ENCODE data around the gene NUDT17. TPM values are rescaled to one million over a fixed set of nuclear protein-coding genes. Genes with fewer than 3 reads are reported as not detected.

The NUDT17 gene
- total and polyA plus RNA-seq, 9 of the 15 experiments (the other 6 are each of a cell fraction or from before 2014, with no cell fraction given), result 2.1 to 10.0 (median 6.1) TPM

DNA sequence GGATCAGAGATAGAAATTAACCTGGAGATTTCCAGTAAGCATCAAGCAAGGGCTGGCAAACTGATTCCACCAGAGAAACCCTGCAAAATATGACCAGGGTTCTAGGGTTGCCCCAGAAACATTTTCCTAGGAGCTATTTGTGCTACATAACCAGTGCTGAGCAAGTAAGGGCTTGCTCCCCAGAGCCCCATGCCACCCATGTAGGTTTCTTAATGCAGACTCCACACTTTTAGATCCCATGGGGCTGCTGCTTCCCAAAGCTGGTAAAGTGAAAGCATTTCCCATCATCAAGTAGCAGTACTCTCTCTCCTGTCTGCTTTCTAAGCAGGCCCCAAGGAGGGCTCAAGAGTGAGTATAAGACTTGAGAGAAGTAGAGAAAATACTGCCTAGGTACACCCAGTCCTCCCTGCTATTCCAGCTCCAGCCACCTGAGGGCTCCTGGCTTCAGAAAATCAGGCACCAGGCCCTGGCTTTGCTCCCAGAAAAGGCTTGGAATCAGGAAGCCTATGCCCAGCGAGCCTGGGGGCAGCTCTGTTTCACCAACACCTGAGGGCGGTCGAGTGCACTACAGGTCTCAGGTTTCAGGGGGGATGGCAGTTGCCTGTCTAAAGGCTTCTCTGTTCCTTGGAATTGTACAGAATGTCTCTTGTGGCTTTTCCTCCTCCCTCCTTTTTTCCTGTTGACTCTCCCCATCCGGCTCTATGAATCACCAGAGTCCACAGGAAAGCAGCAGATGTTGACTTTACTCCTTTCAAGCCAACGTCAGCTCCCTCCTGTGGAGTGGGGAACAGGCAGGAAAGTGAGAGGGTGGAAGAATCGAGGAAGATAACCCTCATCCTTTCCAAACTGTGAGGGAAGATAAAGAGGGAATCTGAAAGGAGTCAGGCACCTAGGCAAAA is 46.4 kb downstream of the NUDT17 start (continued):
- TF ChIP-seq, protein P1, sequence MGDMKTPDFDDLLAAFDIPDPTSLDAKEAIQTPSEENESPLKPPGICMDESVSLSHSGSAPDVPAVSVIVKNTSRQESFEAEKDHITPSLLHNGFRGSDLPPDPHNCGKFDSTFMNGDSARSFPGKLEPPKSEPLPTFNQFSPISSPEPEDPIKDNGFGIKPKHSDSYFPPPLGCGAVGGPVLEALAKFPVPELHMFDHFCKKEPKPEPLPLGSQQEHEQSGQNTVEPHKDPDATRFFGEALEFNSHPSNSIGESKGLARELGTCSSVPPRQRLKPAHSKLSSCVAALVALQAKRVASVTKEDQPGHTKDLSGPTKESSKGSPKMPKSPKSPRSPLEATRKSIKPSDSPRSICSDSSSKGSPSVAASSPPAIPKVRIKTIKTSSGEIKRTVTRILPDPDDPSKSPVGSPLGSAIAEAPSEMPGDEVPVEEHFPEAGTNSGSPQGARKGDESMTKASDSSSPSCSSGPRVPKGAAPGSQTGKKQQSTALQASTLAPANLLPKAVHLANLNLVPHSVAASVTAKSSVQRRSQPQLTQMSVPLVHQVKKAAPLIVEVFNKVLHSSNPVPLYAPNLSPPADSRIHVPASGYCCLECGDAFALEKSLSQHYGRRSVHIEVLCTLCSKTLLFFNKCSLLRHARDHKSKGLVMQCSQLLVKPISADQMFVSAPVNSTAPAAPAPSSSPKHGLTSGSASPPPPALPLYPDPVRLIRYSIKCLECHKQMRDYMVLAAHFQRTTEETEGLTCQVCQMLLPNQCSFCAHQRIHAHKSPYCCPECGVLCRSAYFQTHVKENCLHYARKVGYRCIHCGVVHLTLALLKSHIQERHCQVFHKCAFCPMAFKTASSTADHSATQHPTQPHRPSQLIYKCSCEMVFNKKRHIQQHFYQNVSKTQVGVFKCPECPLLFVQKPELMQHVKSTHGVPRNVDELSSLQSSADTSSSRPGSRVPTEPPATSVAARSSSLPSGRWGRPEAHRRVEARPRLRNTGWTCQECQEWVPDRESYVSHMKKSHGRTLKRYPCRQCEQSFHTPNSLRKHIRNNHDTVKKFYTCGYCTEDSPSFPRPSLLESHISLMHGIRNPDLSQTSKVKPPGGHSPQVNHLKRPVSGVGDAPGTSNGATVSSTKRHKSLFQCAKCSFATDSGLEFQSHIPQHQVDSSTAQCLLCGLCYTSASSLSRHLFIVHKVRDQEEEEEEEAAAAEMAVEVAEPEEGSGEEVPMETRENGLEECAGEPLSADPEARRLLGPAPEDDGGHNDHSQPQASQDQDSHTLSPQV (IDR thresholded peaks at IDR 0.05), result peak; percentile 33; the same call in 1 of the 2 replicates
- TF ChIP-seq ATF1 (CRISPR knock-in tag; IDR thresholded peaks at IDR 0.05) (no peak), ATF1 (tag; IDR thresholded peaks at IDR 0.05) (no peak), NEUROD1 (IDR thresholded peaks at IDR 0.05; ENCODE audit: borderline replicate concordance, low read depth, low read length, partially characterized antibody) (peak; percentile 20), XRCC4 (IDR thresholded peaks at IDR 0.05; ENCODE audit: extremely low read depth, insufficient read depth, insufficient read length) (no peak), ZFPM2 (CRISPR knock-in tag; IDR thresholded peaks at IDR 0.05) (no peak), ZBED1 (IDR thresholded peaks at IDR 0.05) (no peak), TAF7 (tag; IDR thresholded peaks at IDR 0.05) (no peak), KLF1 (tag; IDR thresholded peaks at IDR 0.05) (no peak)
- TF ChIP-seq, protein P2, sequence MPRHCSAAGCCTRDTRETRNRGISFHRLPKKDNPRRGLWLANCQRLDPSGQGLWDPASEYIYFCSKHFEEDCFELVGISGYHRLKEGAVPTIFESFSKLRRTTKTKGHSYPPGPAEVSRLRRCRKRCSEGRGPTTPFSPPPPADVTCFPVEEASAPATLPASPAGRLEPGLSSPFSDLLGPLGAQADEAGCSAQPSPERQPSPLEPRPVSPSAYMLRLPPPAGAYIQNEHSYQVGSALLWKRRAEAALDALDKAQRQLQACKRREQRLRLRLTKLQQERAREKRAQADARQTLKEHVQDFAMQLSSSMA (CRISPR knock-in tag; IDR thresholded peaks at IDR 0.05), result no peak
- TF ChIP-seq, protein P3, sequence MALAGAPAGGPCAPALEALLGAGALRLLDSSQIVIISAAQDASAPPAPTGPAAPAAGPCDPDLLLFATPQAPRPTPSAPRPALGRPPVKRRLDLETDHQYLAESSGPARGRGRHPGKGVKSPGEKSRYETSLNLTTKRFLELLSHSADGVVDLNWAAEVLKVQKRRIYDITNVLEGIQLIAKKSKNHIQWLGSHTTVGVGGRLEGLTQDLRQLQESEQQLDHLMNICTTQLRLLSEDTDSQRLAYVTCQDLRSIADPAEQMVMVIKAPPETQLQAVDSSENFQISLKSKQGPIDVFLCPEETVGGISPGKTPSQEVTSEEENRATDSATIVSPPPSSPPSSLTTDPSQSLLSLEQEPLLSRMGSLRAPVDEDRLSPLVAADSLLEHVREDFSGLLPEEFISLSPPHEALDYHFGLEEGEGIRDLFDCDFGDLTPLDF (CRISPR knock-in tag; IDR thresholded peaks at IDR 0.05), result no peak
- TF ChIP-seq, protein P4, sequence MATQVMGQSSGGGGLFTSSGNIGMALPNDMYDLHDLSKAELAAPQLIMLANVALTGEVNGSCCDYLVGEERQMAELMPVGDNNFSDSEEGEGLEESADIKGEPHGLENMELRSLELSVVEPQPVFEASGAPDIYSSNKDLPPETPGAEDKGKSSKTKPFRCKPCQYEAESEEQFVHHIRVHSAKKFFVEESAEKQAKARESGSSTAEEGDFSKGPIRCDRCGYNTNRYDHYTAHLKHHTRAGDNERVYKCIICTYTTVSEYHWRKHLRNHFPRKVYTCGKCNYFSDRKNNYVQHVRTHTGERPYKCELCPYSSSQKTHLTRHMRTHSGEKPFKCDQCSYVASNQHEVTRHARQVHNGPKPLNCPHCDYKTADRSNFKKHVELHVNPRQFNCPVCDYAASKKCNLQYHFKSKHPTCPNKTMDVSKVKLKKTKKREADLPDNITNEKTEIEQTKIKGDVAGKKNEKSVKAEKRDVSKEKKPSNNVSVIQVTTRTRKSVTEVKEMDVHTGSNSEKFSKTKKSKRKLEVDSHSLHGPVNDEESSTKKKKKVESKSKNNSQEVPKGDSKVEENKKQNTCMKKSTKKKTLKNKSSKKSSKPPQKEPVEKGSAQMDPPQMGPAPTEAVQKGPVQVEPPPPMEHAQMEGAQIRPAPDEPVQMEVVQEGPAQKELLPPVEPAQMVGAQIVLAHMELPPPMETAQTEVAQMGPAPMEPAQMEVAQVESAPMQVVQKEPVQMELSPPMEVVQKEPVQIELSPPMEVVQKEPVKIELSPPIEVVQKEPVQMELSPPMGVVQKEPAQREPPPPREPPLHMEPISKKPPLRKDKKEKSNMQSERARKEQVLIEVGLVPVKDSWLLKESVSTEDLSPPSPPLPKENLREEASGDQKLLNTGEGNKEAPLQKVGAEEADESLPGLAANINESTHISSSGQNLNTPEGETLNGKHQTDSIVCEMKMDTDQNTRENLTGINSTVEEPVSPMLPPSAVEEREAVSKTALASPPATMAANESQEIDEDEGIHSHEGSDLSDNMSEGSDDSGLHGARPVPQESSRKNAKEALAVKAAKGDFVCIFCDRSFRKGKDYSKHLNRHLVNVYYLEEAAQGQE (IDR thresholded peaks at IDR 0.05; ENCODE audit: borderline replicate concordance), result peak; percentile 91
- TF ChIP-seq, protein P4 (CRISPR knock-in tag; IDR thresholded peaks at IDR 0.05; ENCODE audit: low read depth), result no peak
